Astrocyte (in vitro differentiated cells and primary cell): ENCODE data around the gene SHOC2. TPM values are rescaled to one million over a fixed set of nuclear protein-coding genes. Genes with fewer than 3 reads are reported as not detected.

Experiments
- DNase-seq: peaks from one replicate; pipeline ENCODE4 v3.0.0-alpha.2; 2010; ENCODE audit warnings: low read depth
- FAIRE-seq: peaks from 2 replicates; lab custom pipeline; 2011; peaks lifted over from hg19 to GRCh38; lab: Jason Lieb, UNC
- H2AFZ ChIP-seq: 2 replicates; pipeline ENCODE4 v1.6.0; 2012; ENCODE audit warnings: low read depth, low read length, inconsistent platforms
- H3K27ac ChIP-seq: 2 replicates; pipeline ENCODE4 v1.5.1; 2011; ENCODE audit warnings: low read depth, low read length, inconsistent platforms
- H3K27me3 ChIP-seq: 2 replicates; pipeline ENCODE4 v1.6.0; 2011; ENCODE audit warnings: low read length, inconsistent platforms; ENCODE audit not compliant: insufficient read depth
- H3K36me3 ChIP-seq: 2 replicates; pipeline ENCODE4 v1.5.1; 2011; ENCODE audit warnings: low read length, inconsistent platforms; ENCODE audit not compliant: insufficient read depth
- H3K4me1 ChIP-seq: 2 replicates; pipeline ENCODE4 v1.5.1; 2011; ENCODE audit warnings: low read length, inconsistent platforms; ENCODE audit not compliant: insufficient read depth
- H3K4me2 ChIP-seq: 2 replicates; pipeline ENCODE4 v1.6.0; 2012; ENCODE audit warnings: low read length, inconsistent platforms
- H3K4me3 ChIP-seq: 2 replicates; pipeline ENCODE4 v1.5.1; 2011; ENCODE audit warnings: low read depth, mild to moderate bottlenecking, low read length, inconsistent platforms; ENCODE audit not compliant: insufficient read depth
- H3K79me2 ChIP-seq: 2 replicates; pipeline ENCODE4 v1.6.0; 2012; ENCODE audit warnings: mild to moderate bottlenecking, low read length, inconsistent platforms; ENCODE audit not compliant: insufficient read depth
- H3K9ac ChIP-seq: 2 replicates; pipeline ENCODE4 v1.6.0; 2012; ENCODE audit warnings: mild to moderate bottlenecking, low read length, inconsistent platforms
- H3K9me3 ChIP-seq: 2 replicates; pipeline ENCODE4 v1.5.1; 2012; ENCODE audit warnings: low read depth, mild to moderate bottlenecking, low read length, inconsistent platforms; ENCODE audit not compliant: insufficient read depth
- H4K20me1 ChIP-seq: 2 replicates; pipeline ENCODE4 v1.6.0; 2012; ENCODE audit warnings: low read length, inconsistent platforms; ENCODE audit not compliant: insufficient read depth
- H3K27ac Mint-ChIP-seq: one replicate; pipeline ENCODE4 v1.8.0; 2021; ENCODE audit warnings: mild to moderate bottlenecking, mixed read lengths; ENCODE audit not compliant: unreplicated experiment
- H3K27me3 Mint-ChIP-seq: one replicate; pipeline ENCODE4 v1.8.0; 2021; ENCODE audit warnings: low read depth, mixed read lengths; ENCODE audit not compliant: unreplicated experiment
- H3K36me3 Mint-ChIP-seq: one replicate; pipeline ENCODE4 v1.8.0; 2021; ENCODE audit warnings: low read depth, mixed read lengths; ENCODE audit not compliant: unreplicated experiment
- H3K4me1 Mint-ChIP-seq: one replicate; pipeline ENCODE4 v1.8.0; 2021; ENCODE audit warnings: low read depth, mixed read lengths; ENCODE audit not compliant: unreplicated experiment
- H3K4me3 Mint-ChIP-seq: one replicate; pipeline ENCODE4 v1.8.0; 2021; ENCODE audit warnings: mild to moderate bottlenecking, moderate library complexity, mixed read lengths; ENCODE audit not compliant: unreplicated experiment
- H3K9me3 Mint-ChIP-seq: one replicate; pipeline ENCODE4 v1.8.0; 2021; ENCODE audit warnings: mild to moderate bottlenecking, mixed read lengths; ENCODE audit not compliant: unreplicated experiment
- CTCF ChIP-seq: IDR thresholded peaks from 2 replicates; pipeline ENCODE4 v1.5.1; 2011; ENCODE audit warnings: low read depth, mild to moderate bottlenecking, inconsistent platforms, low read length, moderate library complexity; ENCODE audit not compliant: insufficient read depth
- EZH2 ChIP-seq: IDR thresholded peaks from 2 replicates; pipeline ENCODE4 v1.6.1; 2012; ENCODE audit warnings: mild to moderate bottlenecking, low read length, inconsistent platforms; ENCODE audit not compliant: insufficient read depth
- total RNA-seq: library from RNA; stranded (reverse); gene quantifications from 2 replicates; pipeline ENCODE4 v1.2.1, GENCODE V29; 2021

SHOC2 gene
- total RNA-seq, 1 donor from 2014 or later = 80.7 TPM

- H3K9me3 Mint-ChIP-seq = no peaks in the 10 kb centered on the region
- no peak for TF ChIP-seq EZH2
- TF ChIP-seq CTCF = no peak
- Histone ChIP-seq H3K4me1 (no peaks in the 10 kb centered on the region), H3K27me3 (no peaks in the 10 kb centered on the region), H3K9ac (no peak overlapping the region), H2AFZ (no peak overlapping the region), H3K79me2 (peaks cover 94% of the 10 kb centered on the region), H3K4me3 (no peak overlapping the region), H3K36me3 (no peaks in the 10 kb centered on the region), H3K9me3 (no peaks in the 10 kb centered on the region), H4K20me1 (peaks cover 71% of the 10 kb centered on the region), H3K4me2 (no peak overlapping the region), H3K27ac (no peak overlapping the region)
- no peak overlapping the region for H3K4me3 Mint-ChIP-seq
- DNase-seq = no peak
- peak overlapping the region; percentile 59 for H3K27ac Mint-ChIP-seq
- no peak for FAIRE-seq
- H3K4me1 Mint-ChIP-seq = peaks cover 8% of the 10 kb centered on the region
- H3K36me3 Mint-ChIP-seq = peaks cover 1% of the 10 kb centered on the region
- H3K27me3 Mint-ChIP-seq = no peaks in the 10 kb centered on the region
Observed at GRCh38 chr10:110972231-110973134, 53.1 kb downstream of the SHOC2 start.

DNA sequence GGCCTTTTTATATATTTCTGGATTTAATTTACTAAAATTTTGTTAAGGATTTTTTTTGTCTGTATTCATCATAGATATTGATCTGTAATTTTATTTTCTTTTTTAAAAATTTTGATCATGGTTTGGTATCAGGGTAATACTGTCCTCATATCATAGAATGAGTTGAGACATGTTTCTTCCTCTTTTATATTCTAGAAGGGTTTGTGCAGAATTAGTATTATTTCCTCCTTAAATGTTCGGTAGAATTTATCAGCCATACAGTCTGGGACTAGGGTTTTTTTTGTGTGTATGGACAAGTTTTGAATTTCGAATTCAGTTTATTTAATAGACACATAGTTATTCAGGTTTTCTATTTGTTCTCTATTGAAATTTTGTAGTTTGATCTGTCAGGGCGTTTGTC, 54.0 kb downstream of the SHOC2 start:
- peaks cover 95% of the 10 kb centered on the region for H3K79me2 ChIP-seq
- FAIRE-seq = no peak

More for the DNA sequence above, 54.0 kb downstream of the SHOC2 start:
- no peak overlapping the region for H3K4me3 ChIP-seq
- H3K9me3 Mint-ChIP-seq = no peaks in the 10 kb centered on the region
- no peak for TF ChIP-seq CTCF
- peaks cover 2% of the 10 kb centered on the region for H3K36me3 Mint-ChIP-seq
- H3K4me1 ChIP-seq = no peaks in the 10 kb centered on the region
- no peaks in the 10 kb centered on the region for H3K27me3 ChIP-seq
- peaks cover 12% of the 10 kb centered on the region for H3K4me1 Mint-ChIP-seq
- H3K4me2 ChIP-seq = no peak overlapping the region
- peaks cover 73% of the 10 kb centered on the region for H4K20me1 ChIP-seq
- no peak overlapping the region for H2AFZ ChIP-seq
- H3K27me3 Mint-ChIP-seq = no peaks in the 10 kb centered on the region
- H3K9me3 ChIP-seq = no peaks in the 10 kb centered on the region
- no peak overlapping the region for H3K4me3 Mint-ChIP-seq
- DNase-seq = no peak
- H3K9ac ChIP-seq = no peak overlapping the region
- no peak overlapping the region for H3K27ac Mint-ChIP-seq
- H3K27ac ChIP-seq = no peak overlapping the region
- no peaks in the 10 kb centered on the region for H3K36me3 ChIP-seq
